ENCODE data around the gene PSMA1. TPM values are rescaled to one million over a fixed set of nuclear protein-coding genes. Genes with fewer than 3 reads are reported as not detected.
"Not testable (repeated sequence)": the region's sequence is repeated elsewhere in the genome, so short reads cannot be mapped to it uniquely, and the experiment has no call there.

The PSMA1 gene
- polyA plus RNA-seq, 4 donors: 168 to 201 (median 196) TPM

- peak in 3 of 4 donors; percentile 1 to 13 (median 2) for DNase-seq (ENCODE audit: low read depth in 4 of 4, low spot score in 3 of 4)
These were observed 17.0 kb upstream of the PSMA1 start for GRCh38 chr11:14537134-14537599.

GRCh38 chr11:14535166-14535565 is 15.0 kb upstream of the PSMA1 start:
- not testable (repeated sequence) for DNase-seq (ENCODE audit: low read depth in 4 of 4, low spot score in 3 of 4)

GRCh38 chr11:14529951-14530350 is 9.8 kb upstream of the PSMA1 start:
- DNase-seq (ENCODE audit: low read depth in 4 of 4, low spot score in 3 of 4): no peak

GRCh38 chr11:14529321-14529720 is 9.1 kb upstream of the PSMA1 start:
- no peak for DNase-seq (ENCODE audit: low read depth in 4 of 4, low spot score in 3 of 4)

GRCh38 chr11:14522801-14523200 is 2.6 kb upstream of the PSMA1 start:
- no peak for DNase-seq (ENCODE audit: low read depth in 4 of 4, low spot score in 3 of 4)

GRCh38 chr11:14522245-14522644 is 2.1 kb upstream of the PSMA1 start:
- no peak for DNase-seq (ENCODE audit: low read depth in 4 of 4, low spot score in 3 of 4)

GRCh38 chr11:14520747-14521151 is 563 bp upstream of the PSMA1 start:
- DNase-seq (ENCODE audit: low read depth in 4 of 4, low spot score in 3 of 4): no peak

GRCh38 chr11:14519597-14519916 is 629 bp downstream of the PSMA1 start:
- DNase-seq (ENCODE audit: low read depth in 4 of 4, low spot score in 3 of 4): no peak

- DNase-seq (ENCODE audit: low read depth in 4 of 4, low spot score in 3 of 4): no peak
These were observed 1.4 kb downstream of the PSMA1 start for GRCh38 chr11:14518820-14519219.

GRCh38 chr11:14513800-14514199 is 6.4 kb downstream of the PSMA1 start:
- DNase-seq (ENCODE audit: low read depth in 4 of 4, low spot score in 3 of 4): no peak

- no peak for DNase-seq (ENCODE audit: low read depth in 4 of 4, low spot score in 3 of 4)
These were observed 13.7 kb downstream of the PSMA1 start for GRCh38 chr11:14506532-14506931.

- DNase-seq (ENCODE audit: low read depth in 4 of 4, low spot score in 3 of 4): no peak
These were observed 17.2 kb downstream of the PSMA1 start for GRCh38 chr11:14503023-14503422.

- no peak for DNase-seq (ENCODE audit: low read depth in 4 of 4, low spot score in 3 of 4)
These were observed 18.1 kb downstream of the PSMA1 start for GRCh38 chr11:14502039-14502438.

GRCh38 chr11:14500181-14500651 is 20.0 kb downstream of the PSMA1 start:
- peak in 2 of 4 donors; percentile 39 to 54 for DNase-seq (ENCODE audit: low read depth in 4 of 4, low spot score in 3 of 4)

- peak; percentile 88 to 91 (median 89) for DNase-seq (ENCODE audit: low read depth in 4 of 4, low spot score in 3 of 4)
These were observed 20.5 kb downstream of the PSMA1 start, which contains the start of gene COPB1 for GRCh38 chr11:14499560-14500180. TSS of gene COPB1 (minus strand) at chr11:14499811. CDS start at chr11:14498928, 883 bp downstream.

- DNase-seq (ENCODE audit: low read depth in 4 of 4, low spot score in 3 of 4): peak in 2 of 4 donors; percentile 17 to 18
These were observed 21.0 kb downstream of the PSMA1 start for GRCh38 chr11:14499178-14499559.

- no peak for DNase-seq (ENCODE audit: low read depth in 4 of 4, low spot score in 3 of 4)
These were observed 39.5 kb downstream of the PSMA1 start for GRCh38 chr11:14480716-14481115.

GRCh38 chr11:14471127-14471526 is 49.1 kb downstream of the PSMA1 start:
- no peak for DNase-seq (ENCODE audit: low read depth in 4 of 4, low spot score in 3 of 4)

- DNase-seq (ENCODE audit: low read depth in 4 of 4, low spot score in 3 of 4): no peak
These were observed 56.6 kb downstream of the PSMA1 start for GRCh38 chr11:14463623-14464022.

- DNase-seq (ENCODE audit: low read depth in 4 of 4, low spot score in 3 of 4): no peak
These were observed 60.0 kb downstream of the PSMA1 start for GRCh38 chr11:14460147-14460546.

- no peak for DNase-seq (ENCODE audit: low read depth in 4 of 4, low spot score in 3 of 4)
These were observed 61.8 kb downstream of the PSMA1 start for GRCh38 chr11:14458377-14458776.

GRCh38 chr11:14455648-14456430 is 64.3 kb downstream of the PSMA1 start:
- no peak for DNase-seq (ENCODE audit: low read depth in 4 of 4, low spot score in 3 of 4)
